HCT116 (cell line): ENCODE measurements around the gene SLC35F2. TPM values are rescaled to one million over a fixed set of nuclear protein-coding genes. Genes with fewer than 3 reads are reported as not detected.
"Not testable (repeated sequence)": the region's sequence is repeated elsewhere in the genome, so short reads cannot be mapped to it uniquely, and the experiment has no call there.

Experiments used
- ATAC-seq: fragments of 200-7000 bp; cut with Tn5 transposase; 2 replicates; pipeline ENCODE4 v1.9.1; 2020; ENCODE audit warnings: mild to moderate bottlenecking, moderate library complexity
- BruUV-seq: library from RNA; stranded (reverse); fragments of 400-500 nt; replicated peaks from 2 replicates; lab custom pipeline; 2021; lab: Mats Ljungman, UMichigan
- CTCF ChIA-PET: fragments of 300-600 bp; sonication (Branson Sonifier 250); formaldehyde crosslinking; loops from one replicate; lab custom pipeline; 2021; ENCODE audit warnings: antibody characterized with exemption; lab: Charles Lee
- POLR2A ChIA-PET: fragments of 300-600, 350-600 bp; sonication (Branson Sonifier 250); formaldehyde crosslinking; loops from one replicate; lab custom pipeline; 2021; ENCODE audit warnings: antibody characterized with exemption; lab: Charles Lee
- RAD21 ChIA-PET, 2 experiments: fragments of 300-600 bp; sonication (Branson Sonifier 250); formaldehyde crosslinking; loops; one replicate each; lab custom pipeline; 2023; ENCODE audit warnings: low total read pairs in 2 of 2; ENCODE audit not compliant: uncharacterized antibody in 2 of 2, unreplicated experiment in 2 of 2, low non-redundant PET in 1 of 2; lab: Charles Lee
- DNase-seq: peaks from one replicate; pipeline ENCODE4 v3.0.0-alpha.2; 2010; ENCODE audit warnings: low read depth, low spot score
- H2AFZ ChIP-seq: fragments of 200-600 bp; shearing (Covaris generic), sonication (generic); 2 replicates; pipeline ENCODE4 v1.6.1; 2017; ENCODE audit warnings: low read depth, mixed run types, mixed read lengths, antibody characterized with exemption, low read length; ENCODE audit not compliant: poor library complexity, severe bottlenecking
- H3K27ac ChIP-seq: 2 replicates; pipeline ENCODE4 v1.5.1; 2012; ENCODE audit warnings: low read depth, low read length
- H3K27me3 ChIP-seq: fragments of 200-600 bp; sonication (generic); 2 replicates; pipeline ENCODE4 v1.6.1; 2016; ENCODE audit warnings: mixed run types, low read length, mixed read lengths; ENCODE audit not compliant: insufficient read depth
- H3K36me3 ChIP-seq, 2 experiments: fragments of 200-500 bp in 1 of 2; fragments of 200-600 bp in 1 of 2; sonication (Bioruptor generic) in 1 of 2; sonication (generic) in 1 of 2; 2 replicates each; pipeline versions ENCODE4 v1.5.1 to v1.6.1; 2014 to 2016; ENCODE audit warnings: low read length in 2 of 2, inconsistent platforms in 1 of 2, mixed read lengths in 1 of 2, mixed run types in 1 of 2; ENCODE audit not compliant: insufficient read depth in 2 of 2, control insufficient read depth in 1 of 2
- H3K4me1 ChIP-seq, 2 experiments: fragments of 200-600 bp in 1 of 2; sonication (generic) in 1 of 2; 2 replicates each; pipeline versions ENCODE4 v1.5.1 to v1.6.1; 2012 to 2017; ENCODE audit warnings: low read length in 2 of 2, inconsistent platforms in 1 of 2, mild to moderate bottlenecking in 1 of 2, mixed read lengths in 1 of 2, mixed run types in 1 of 2, moderate library complexity in 1 of 2; ENCODE audit not compliant: insufficient read depth in 2 of 2, control insufficient read depth in 1 of 2
- H3K4me2 ChIP-seq: fragments of 200-600 bp; sonication (generic); 2 replicates; pipeline ENCODE4 v1.6.1; 2017; ENCODE audit warnings: mixed run types, low read length, mixed read lengths
- H3K4me3 ChIP-seq, 2 experiments: fragments of 200-600 bp in 1 of 2; sonication (generic) in 1 of 2; replicated peaks in 1 of 2; 2 replicates each; pipeline ENCODE4 v1.5.1; 2011 to 2016; ENCODE audit warnings: low read length in 2 of 2, control low read depth in 1 of 2, low read depth in 1 of 2, mild to moderate bottlenecking in 1 of 2, mixed read lengths in 1 of 2, mixed run types in 1 of 2
- H3K79me2 ChIP-seq: fragments of 200-600 bp; sonication (generic); 2 replicates; pipeline ENCODE4 v1.6.1; 2017; ENCODE audit warnings: mild to moderate bottlenecking, mixed run types, low read length, moderate library complexity, mixed read lengths; ENCODE audit not compliant: insufficient read depth
- H3K9ac ChIP-seq: fragments of 200-600 bp; sonication (generic); 2 replicates; pipeline ENCODE4 v1.6.1; 2016; ENCODE audit warnings: low read length, mixed read lengths
- H3K9me2 ChIP-seq: fragments of 200-600 bp; sonication (generic), shearing (Covaris generic); 2 replicates; pipeline ENCODE4 v1.6.1; 2017; ENCODE audit warnings: mixed run types, mild to moderate bottlenecking, moderate library complexity; ENCODE audit not compliant: insufficient read depth
- H3K9me3 ChIP-seq, 2 experiments: fragments of 200-500 bp in 1 of 2; fragments of 200-600 bp in 1 of 2; sonication (Bioruptor generic) in 1 of 2; sonication (generic) in 1 of 2; 2 replicates each; pipeline ENCODE4 v1.6.1; 2014 to 2017; ENCODE audit warnings: low read length in 2 of 2, mixed read lengths in 2 of 2, inconsistent platforms in 1 of 2, low read depth in 1 of 2, mild to moderate bottlenecking in 1 of 2, mixed run types in 1 of 2, moderate library complexity in 1 of 2; ENCODE audit not compliant: control insufficient read depth in 1 of 2, insufficient read depth in 1 of 2
- H4K20me1 ChIP-seq: fragments of 200-600 bp; sonication (generic), shearing (Covaris generic); 2 replicates; pipeline ENCODE4 v1.6.1; 2017; ENCODE audit warnings: mixed run types, mild to moderate bottlenecking, moderate library complexity; ENCODE audit not compliant: insufficient read depth
- CBX3 ChIP-seq: IDR thresholded peaks from 2 replicates; pipeline ENCODE4 v1.6.1; 2012; ENCODE audit warnings: low read depth
- FOSL1 ChIP-seq: IDR thresholded peaks from 2 replicates; pipeline ENCODE4 v1.6.1; 2012; ENCODE audit warnings: low read depth
- SRF ChIP-seq: IDR thresholded peaks from 2 replicates; pipeline ENCODE4 v1.6.1; 2012; ENCODE audit warnings: low read depth
- intact Hi-C: fragments of 100-400 bp; cut with micrococcal nuclease; formaldehyde crosslinking; loops from 2 replicates; pipeline ENCODE4 v1.10.0; 2022
- total RNA-seq: library from RNA; stranded (reverse); gene quantifications from one replicate; pipeline ENCODE4 v1.2.1, GENCODE V29; 2021; ENCODE audit not compliant: unreplicated experiment

SLC35F2 gene
- total RNA-seq, 1 experiment from 2014 or later: 53.5 TPM

- peak; percentile 23 for DNase-seq
- TF ChIP-seq SRF: no peak
- TF ChIP-seq CBX3: peak; percentile 53; the same call in 1 of the 2 replicates
- TF ChIP-seq FOSL1: peak; percentile 56
- TF ChIP-seq, all 23 proteins: peak for 2
- no peaks in the 10 kb centered on the region for H3K79me2 ChIP-seq
- RAD21 ChIA-PET: no interaction called here
- POLR2A ChIA-PET: interaction anchor here (1.3 kb wide), 1 partner anchor 206 kb away, joined by 4 read pairs; no protein-coding TSS in a partner anchor
- no peak overlapping the region for H3K4me3 ChIP-seq
- no peaks in the 10 kb centered on the region for H3K9me2 ChIP-seq
- no peaks in the 10 kb centered on the region for H4K20me1 ChIP-seq
- H3K36me3 ChIP-seq: no peaks in the 10 kb centered on the region
- no TSS peak for BruUV-seq
- no peak overlapping the region for H2AFZ ChIP-seq
- intact Hi-C loops: no loop called here
- CTCF ChIA-PET: no interaction called here
- H3K9ac ChIP-seq: no peak overlapping the region
- peak overlapping the region; percentile 12 for H3K4me2 ChIP-seq
- no peaks in the 10 kb centered on the region for H3K27me3 ChIP-seq
- peaks cover 0 to 19% of the 10 kb centered on the region in 2 experiments; a peak in 2 of 4 replicates for H3K4me1 ChIP-seq
- H3K27ac ChIP-seq: no peak overlapping the region
- no peaks in the 10 kb centered on the region for H3K9me3 ChIP-seq
- ATAC-seq: peak; percentile 58
Observed at GRCh38 chr11:107769189-107769588, 89.4 kb downstream of the SLC35F2 start.

GRCh38 chr11:107758719-107759355, 99.8 kb downstream of the SLC35F2 start:
- H3K27ac ChIP-seq, H3K9me3 ChIP-seq, ATAC-seq, H3K4me3 ChIP-seq, DNase-seq, H3K9me2 ChIP-seq, H3K9ac ChIP-seq, H2AFZ ChIP-seq, H3K79me2 ChIP-seq, BruUV-seq, H4K20me1 ChIP-seq, POLR2A ChIA-PET, H3K36me3 ChIP-seq, H3K4me2 ChIP-seq, intact Hi-C loops, RAD21 ChIA-PET, H3K4me1 ChIP-seq, H3K27me3 ChIP-seq: not testable (repeated sequence)
- CTCF ChIA-PET: interaction anchor here (1.1 to 1.4 kb wide), 2 partner anchors 13 to 18 kb away, joined by 3 to 4 read pairs; no protein-coding TSS in a partner anchor
